HepG2 (cell line): ENCODE measurements around the gene HAPLN2. TPM values are rescaled to one million over a fixed set of nuclear protein-coding genes. Genes with fewer than 3 reads are reported as not detected.

ENCODE experiments used
- BCLAF1 ChIP-seq: fragments of 450-650 bp; IDR thresholded peaks from 2 replicates; pipeline ENCODE4 v1.6.1; 2017; ENCODE audit warnings: mild to moderate bottlenecking
- CCDC6 ChIP-seq: sonication (generic); formaldehyde crosslinking; IDR thresholded peaks from 2 replicates; pipeline ENCODE4 v1.8.1; 2022; ENCODE audit warnings: mild to moderate bottlenecking, missing genetic modification reagents, moderate library complexity
- ELF1 ChIP-seq: sonication (generic); formaldehyde crosslinking; IDR thresholded peaks from 2 replicates; pipeline ENCODE4 v1.4.0; 2020; ENCODE audit warnings: missing genetic modification reagents
- ERF ChIP-seq: IDR thresholded peaks from 2 replicates; pipeline ENCODE4 v1.6.1; 2018; ENCODE audit warnings: missing biosample characterization, missing genetic modification reagents
- ESRRA ChIP-seq: sonication (generic); formaldehyde crosslinking; IDR thresholded peaks from 2 replicates; pipeline ENCODE4 v1.5.1; 2020; ENCODE audit warnings: mild to moderate bottlenecking, low read depth, missing genetic modification reagents
- FOXP1 ChIP-seq, 2 experiments: fragments of 450-650 bp in 1 of 2; IDR thresholded peaks; 2 replicates each; pipeline ENCODE4 v1.6.1; 2017 to 2018; ENCODE audit warnings: antibody characterized with exemption in 1 of 2
- KAT8 ChIP-seq: IDR thresholded peaks from 2 replicates; pipeline ENCODE4 v1.6.1; 2016; ENCODE audit warnings: missing genetic modification reagents, missing compliant biosample characterization
- KDM2A ChIP-seq: sonication (generic); formaldehyde crosslinking; IDR thresholded peaks from 2 replicates; pipeline ENCODE4 v1.4.0; 2020; ENCODE audit warnings: low read depth, missing genetic modification reagents, borderline replicate concordance
- KDM5A ChIP-seq: fragments of 200-600 bp; sonication (generic); IDR thresholded peaks from 2 replicates; pipeline ENCODE4 v1.7.0; 2018; ENCODE audit warnings: antibody characterized with exemption, mild to moderate bottlenecking, low read length, borderline replicate concordance
- NR2C2 ChIP-seq: sonication (generic); formaldehyde crosslinking; IDR thresholded peaks from 2 replicates; pipeline ENCODE4 v1.4.0; 2020; ENCODE audit warnings: missing genetic modification reagents, mild to moderate bottlenecking, moderate library complexity, borderline replicate concordance
- RFX1 ChIP-seq: fragments of 450-650 bp; IDR thresholded peaks from 2 replicates; pipeline ENCODE4 v1.6.1; 2017
- SOX6 ChIP-seq, 2 experiments: fragments of 450-650 bp in 1 of 2; sonication (generic) in 1 of 2; formaldehyde crosslinking in 1 of 2; IDR thresholded peaks; 2 replicates each; pipeline versions ENCODE4 v1.4.0 to v1.6.1; 2017 to 2020; ENCODE audit warnings: antibody characterized with exemption in 1 of 2, mild to moderate bottlenecking in 1 of 2, missing genetic modification reagents in 1 of 2
- TERF1 ChIP-seq: sonication (generic); formaldehyde crosslinking; IDR thresholded peaks from 2 replicates; pipeline ENCODE4 v1.8.0; 2022; ENCODE audit warnings: mild to moderate bottlenecking, missing genetic modification reagents, moderate library complexity
- TP53 ChIP-seq: sonication (generic); formaldehyde crosslinking; conservative IDR thresholded peaks from 2 replicates; pipeline ENCODE4 v1.4.0; 2020; ENCODE audit warnings: missing genetic modification reagents
- ZBTB38 ChIP-seq: sonication (generic); formaldehyde crosslinking; IDR thresholded peaks from 2 replicates; pipeline ENCODE4 v1.5.1; 2020; ENCODE audit warnings: mild to moderate bottlenecking, missing genetic modification reagents
- ZBTB49 ChIP-seq: sonication (generic); formaldehyde crosslinking; IDR thresholded peaks from 2 replicates; pipeline ENCODE4 v1.4.0; 2020; ENCODE audit warnings: missing genetic modification reagents, borderline replicate concordance
- ZNF136 ChIP-seq: sonication (generic); formaldehyde crosslinking; IDR thresholded peaks from 2 replicates; pipeline ENCODE4 v1.8.1; 2022; ENCODE audit warnings: low read depth, mild to moderate bottlenecking, moderate library complexity, missing genetic modification reagents
- ZNF276 ChIP-seq: sonication (generic); formaldehyde crosslinking; IDR thresholded peaks from 2 replicates; pipeline ENCODE4 v1.4.0; 2020; ENCODE audit warnings: mild to moderate bottlenecking, low read depth, missing genetic modification reagents
- ZNF546 ChIP-seq: sonication (generic); formaldehyde crosslinking; conservative IDR thresholded peaks from 2 replicates; pipeline ENCODE4 v1.8.1; 2023; ENCODE audit warnings: mild to moderate bottlenecking, missing genetic modification reagents
- ZNF691 ChIP-seq: sonication (generic); formaldehyde crosslinking; IDR thresholded peaks from 2 replicates; pipeline ENCODE4 v1.4.0; 2020; ENCODE audit warnings: missing genetic modification reagents, low read depth, mild to moderate bottlenecking, borderline replicate concordance
- polyA plus RNA-seq, 8 experiments: library from polyadenylated mRNA; depleted of rRNA in 3 of 8; stranded (reverse) in 7 of 8; unstranded in 1 of 8; fragments of >200 nt; fragmentation: Illumina TruSeq in 4 of 8; extraction: Trizol in 4 of 8; gene quantifications; 2 replicates each; pipeline versions ENCODE4 v1.2.1 to v1.2.3, GENCODE V29; 2011 to 2016; ENCODE audit warnings: low read depth in 4 of 8, missing spikeins in 1 of 8, mixed read lengths in 1 of 8; ENCODE audit not compliant: insufficient read depth in 1 of 8
- total RNA-seq, 5 experiments: library from RNA; depleted of rRNA; stranded (reverse); fragments of >200 nt; fragmentation: Illumina TruSeq; extraction: Trizol; gene quantifications; 2 replicates each; pipeline ENCODE4 v1.2.3, GENCODE V29; 2016; ENCODE audit warnings: low read depth in 1 of 5

Gene HAPLN2
- total and polyA plus RNA-seq, 2 of the 13 experiments (the other 11 are each of a cell fraction or from before 2014, with no cell fraction given): not detected

GRCh38 chr1:156601122-156601830 is 17.9 kb upstream of the HAPLN2 start, which contains the start of gene GPATCH4 (continued):
- 0 out of 2 replicates have a peak, but pooled peaks have one; percentile 10 for TF ChIP-seq ZBTB49 (CRISPR knock-in tag)
- no peak; the same call in 1 of the 2 replicates for TF ChIP-seq ZNF546 (CRISPR knock-in tag)
- no peak for TF ChIP-seq TERF1
- peak; percentile 60 for TF ChIP-seq RFX1
- peak; percentile 98 for TF ChIP-seq ELF1 (CRISPR knock-in tag)
- TF ChIP-seq NR2C2 (CRISPR knock-in tag): peak; percentile 68; the same call in 1 of the 2 replicates
- no peak for TF ChIP-seq SOX6 (IDR thresholded peaks at IDR 0.05)
- peak; percentile 51; the same call in 1 of the 2 replicates for TF ChIP-seq SOX6 (CRISPR knock-in tag; IDR thresholded peaks at IDR 0.05)
- peak; percentile 84 for TF ChIP-seq CCDC6 (CRISPR knock-in tag)
- no peak for TF ChIP-seq FOXP1 (IDR thresholded peaks at IDR 0.05)
- TF ChIP-seq FOXP1 (CRISPR knock-in tag; IDR thresholded peaks at IDR 0.05): no peak
- no peak for TF ChIP-seq BCLAF1
- no peak for TF ChIP-seq ERF (CRISPR knock-in tag)
- peak; percentile 92 for TF ChIP-seq KDM2A (CRISPR knock-in tag)
- peak; percentile 79; the same call in 1 of the 2 replicates for TF ChIP-seq ZNF276 (CRISPR knock-in tag)
- TF ChIP-seq ZNF136: peak; percentile 40; the same call in 1 of the 2 replicates
- TF ChIP-seq TP53 (CRISPR knock-in tag): no peak
- TF ChIP-seq ZNF691 (CRISPR knock-in tag): no peak
- peak; percentile 88; the same call in 1 of the 2 replicates for TF ChIP-seq KDM5A
- TF ChIP-seq ESRRA (CRISPR knock-in tag): no peak
- peak; percentile 96 for TF ChIP-seq KAT8 (CRISPR knock-in tag)
- TF ChIP-seq ZBTB38: no peak
